ENCODE results near the gene S100A14. TPM values are rescaled to one million over a fixed set of nuclear protein-coding genes. Genes with fewer than 3 reads are reported as not detected.

S100A14 gene
- total RNA-seq (2014; rRNA removed; shearing (Covaris generic)), result 1.1 and 1.8 TPM in 2 replicates

GRCh38 chr1:153616144-153616916 lies at the start of gene S100A14:
Gene S100A14 (minus strand): TSS chr1:153616325. CDS start chr1:153615858, 467 bp downstream.

GRCh38 chr1:153658400-153659174 lies 42.5 kb upstream of the S100A14 start, which contains the start of gene SNAPIN:
Gene SNAPIN (plus strand): TSS chr1:153658703. CDS start chr1:153658744, 41 bp downstream.

GRCh38 chr1:153633754-153634665 lies 17.9 kb upstream of the S100A14 start, which contains the start of gene CHTOP:
Gene CHTOP (plus strand): TSS chr1:153634066. CDS start chr1:153636589, 2,523 bp downstream.

GRCh38 chr1:153627715-153628626 lies 11.8 kb upstream of the S100A14 start, which contains the start of gene S100A1:
Gene S100A1 (plus strand): TSS chr1:153628434. CDS start chr1:153630522, 2,088 bp downstream.

GRCh38 chr1:153626904-153627714 lies 11.0 kb upstream of the S100A14 start, which contains the start of gene S100A13:
Gene S100A13 (minus strand): TSS chr1:153627505. CDS start chr1:153626472, 1,033 bp downstream.

GRCh38 chr1:153612755-153613331 lies 3.3 kb downstream of the S100A14 start, which contains the start of gene S100A16:
Gene S100A16 (minus strand): TSS chr1:153613137. CDS start chr1:153608151, 4,986 bp downstream.

GRCh38 chr1:153565529-153566374 lies 50.4 kb downstream of the S100A14 start, which contains the start of gene S100A2:
Gene S100A2 (minus strand): TSS chr1:153565844. CDS start chr1:153563877, 1,967 bp downstream.

Other genes with a start within 250 kb of the S100A14 start
- not detected in 2 replicates for gene S100A12, start 240.7 kb downstream of the S100A14 start, total RNA-seq (2014; rRNA removed; shearing (Covaris generic))
- gene S100A8, start 225.3 kb downstream of the S100A14 start, total RNA-seq (2014; rRNA removed; shearing (Covaris generic)), result not detected in 2 replicates
- gene S100A7A, start 199.8 kb downstream of the S100A14 start, total RNA-seq (2014; rRNA removed; shearing (Covaris generic)), result not detected in 2 replicates
- gene S100A7, start 155.7 kb downstream of the S100A14 start, total RNA-seq (2014; rRNA removed; shearing (Covaris generic)), result not detected in 2 replicates
- 2,053 and 2,077 TPM in 2 replicates for gene S100A6, start 80.3 kb downstream of the S100A14 start, total RNA-seq (2014; rRNA removed; shearing (Covaris generic))
- 0.98 and 2.3 TPM in 2 replicates for gene S100A5, start 75.4 kb downstream of the S100A14 start, total RNA-seq (2014; rRNA removed; shearing (Covaris generic))
- gene S100A4, start 70.5 kb downstream of the S100A14 start, total RNA-seq (2014; rRNA removed; shearing (Covaris generic)), result 142 and 157 TPM in 2 replicates
- 13.9 and 14.8 TPM in 2 replicates for gene S100A3, start 67.1 kb downstream of the S100A14 start, total RNA-seq (2014; rRNA removed; shearing (Covaris generic))
- 53.8 and 59.7 TPM in 2 replicates for gene S100A2, start 50.5 kb downstream of the S100A14 start, total RNA-seq (2014; rRNA removed; shearing (Covaris generic))
- gene S100A16, start 3.2 kb downstream of the S100A14 start, total RNA-seq (2014; rRNA removed; shearing (Covaris generic)), result 436 and 451 TPM in 2 replicates
- gene S100A13, start 11.2 kb upstream of the S100A14 start, total RNA-seq (2014; rRNA removed; shearing (Covaris generic)), result 583 and 631 TPM in 2 replicates
- 151 and 162 TPM in 2 replicates for gene S100A1, start 12.1 kb upstream of the S100A14 start, total RNA-seq (2014; rRNA removed; shearing (Covaris generic))
- 104 and 111 TPM in 2 replicates for gene CHTOP, start 17.7 kb upstream of the S100A14 start, total RNA-seq (2014; rRNA removed; shearing (Covaris generic))
- gene SNAPIN, start 42.4 kb upstream of the S100A14 start, total RNA-seq (2014; rRNA removed; shearing (Covaris generic)), result 71.7 and 73.3 TPM in 2 replicates
- 302 and 316 TPM in 2 replicates for gene ILF2, start 54.7 kb upstream of the S100A14 start, total RNA-seq (2014; rRNA removed; shearing (Covaris generic))
- gene NPR1, start 62.4 kb upstream of the S100A14 start, total RNA-seq (2014; rRNA removed; shearing (Covaris generic)), result 0.24 and 0.26 TPM in 2 replicates
- 37.6 and 41.5 TPM in 2 replicates for gene INTS3, start 111.7 kb upstream of the S100A14 start, total RNA-seq (2014; rRNA removed; shearing (Covaris generic))
- 10.2 and 14.5 TPM in 2 replicates for gene SLC27A3, start 159.1 kb upstream of the S100A14 start, total RNA-seq (2014; rRNA removed; shearing (Covaris generic))